BE2C (cell line): ENCODE results near the gene LEAP2.

Experiments used
- DNase-seq: peaks from one replicate; pipeline ENCODE4 v3.0.0-alpha.2; 2020
- H3K27me3 ChIP-seq: fragments of 250-450 bp; sonication (Bioruptor Pico); 2 replicates; pipeline ENCODE4 v1.5.1; 2020; ENCODE audit warnings: mild to moderate bottlenecking
- H3K36me3 ChIP-seq: fragments of 250-450 bp; sonication (Bioruptor Pico); 2 replicates; pipeline ENCODE4 v1.5.1; 2020; ENCODE audit warnings: mild to moderate bottlenecking
- H3K4me1 ChIP-seq: fragments of 250-450 bp; sonication (Bioruptor Pico); 2 replicates; pipeline ENCODE4 v1.5.1; 2020
- H3K4me3 ChIP-seq: 2 replicates; pipeline ENCODE4 v1.5.1; 2011; ENCODE audit warnings: low read depth, low read length
- H3K9me3 ChIP-seq: fragments of 250-450 bp; sonication (Bioruptor Pico); 2 replicates; pipeline ENCODE4 v1.5.1; 2020
- CTCF ChIP-seq: IDR thresholded peaks from 2 replicates; pipeline ENCODE4 v1.5.1; 2012; ENCODE audit warnings: mild to moderate bottlenecking, low read depth, low read length

LEAP2 gene

DNA sequence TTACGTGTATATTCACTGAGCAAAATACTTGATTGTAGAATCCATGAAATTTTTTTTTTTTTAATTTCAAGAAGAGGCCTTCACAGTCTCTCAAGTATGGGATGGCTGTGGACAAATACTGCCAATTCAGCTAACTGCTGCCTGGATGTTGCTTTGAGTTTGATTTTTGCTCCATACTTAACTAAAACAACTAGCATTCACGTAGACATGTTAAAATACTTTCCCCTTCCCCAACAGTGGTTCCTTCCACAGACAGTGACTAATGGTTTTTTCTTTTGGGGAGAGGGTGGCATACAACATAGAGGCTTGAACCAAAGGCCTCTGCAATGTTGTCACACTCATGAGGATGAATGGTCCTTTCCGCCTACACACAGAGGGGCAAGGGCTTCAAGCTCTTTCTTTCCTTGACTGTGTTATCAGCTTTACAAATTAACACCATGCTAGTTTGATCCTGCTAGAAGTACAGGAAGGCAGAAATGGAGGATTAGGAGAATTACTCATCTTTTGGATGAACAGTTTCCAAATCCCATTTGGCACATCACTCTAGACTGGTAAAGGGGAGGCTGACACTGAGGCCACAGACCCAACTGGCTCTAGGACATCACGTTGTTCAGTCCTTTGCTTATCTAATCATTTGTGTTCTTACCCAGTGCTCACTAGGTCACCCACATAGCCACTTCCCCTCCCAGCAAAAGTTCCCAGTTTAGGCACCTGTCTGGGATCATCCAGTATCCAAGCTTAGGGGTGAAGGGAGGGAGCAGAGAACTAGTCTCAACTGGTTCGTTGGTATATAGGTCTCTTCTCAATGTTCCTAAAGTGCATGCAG, 1.8 kb upstream of the LEAP2 start:
- no peak overlapping the region for H3K4me3 ChIP-seq
- no peak for TF ChIP-seq CTCF
- H3K36me3 ChIP-seq = peaks cover 56% of the 10 kb centered on the region
- no peaks in the 10 kb centered on the region for H3K9me3 ChIP-seq
- no peaks in the 10 kb centered on the region for H3K27me3 ChIP-seq
- DNase-seq = no peak
- H3K4me1 ChIP-seq = peaks cover 3% of the 10 kb centered on the region; the same call in 1 of the 2 replicates

- Histone ChIP-seq H3K4me1 (peaks cover under 1% of the 10 kb centered on the region; the same call in 1 of the 2 replicates), H3K4me3 (no peak overlapping the region), H3K9me3 (no peaks in the 10 kb centered on the region), H3K36me3 (peaks cover 47% of the 10 kb centered on the region), H3K27me3 (no peaks in the 10 kb centered on the region)
- DNase-seq = no peak
- TF ChIP-seq CTCF = no peak
Measured at GRCh38 chr5:132872788-132873118, 715 bp upstream of the LEAP2 start.

DNA sequence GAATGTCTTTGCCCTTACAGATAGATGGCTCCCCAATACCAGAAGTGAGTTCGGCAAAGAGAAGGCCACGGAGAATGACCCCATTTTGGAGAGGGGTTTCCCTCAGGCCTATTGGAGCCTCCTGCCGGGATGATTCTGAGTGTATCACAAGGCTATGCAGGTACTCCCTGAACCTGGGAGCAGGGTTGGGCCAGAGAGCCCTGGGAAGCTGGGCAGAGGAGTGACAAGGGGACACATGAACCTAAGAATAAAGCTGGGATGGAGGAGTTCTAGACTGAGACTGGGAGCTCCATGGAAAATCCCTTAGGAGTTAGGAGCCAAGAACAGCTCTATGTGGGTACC, 433 bp downstream of the LEAP2 start:
- Histone ChIP-seq H3K27me3 (no peaks in the 10 kb centered on the region), H3K9me3 (no peaks in the 10 kb centered on the region), H3K36me3 (peaks cover 38% of the 10 kb centered on the region), H3K4me3 (no peak overlapping the region), H3K4me1 (peaks cover 10% of the 10 kb centered on the region)
- no peak for DNase-seq
- TF ChIP-seq CTCF = no peak

GRCh38 chr5:132876020-132876759, 2.7 kb downstream of the LEAP2 start:
- peaks cover 36% of the 10 kb centered on the region for H3K36me3 ChIP-seq
- H3K9me3 ChIP-seq = no peaks in the 10 kb centered on the region
- no peak overlapping the region for H3K4me3 ChIP-seq
- TF ChIP-seq CTCF = no peak
- peaks cover 10% of the 10 kb centered on the region for H3K4me1 ChIP-seq
- no peak for DNase-seq
- no peaks in the 10 kb centered on the region for H3K27me3 ChIP-seq

DNA sequence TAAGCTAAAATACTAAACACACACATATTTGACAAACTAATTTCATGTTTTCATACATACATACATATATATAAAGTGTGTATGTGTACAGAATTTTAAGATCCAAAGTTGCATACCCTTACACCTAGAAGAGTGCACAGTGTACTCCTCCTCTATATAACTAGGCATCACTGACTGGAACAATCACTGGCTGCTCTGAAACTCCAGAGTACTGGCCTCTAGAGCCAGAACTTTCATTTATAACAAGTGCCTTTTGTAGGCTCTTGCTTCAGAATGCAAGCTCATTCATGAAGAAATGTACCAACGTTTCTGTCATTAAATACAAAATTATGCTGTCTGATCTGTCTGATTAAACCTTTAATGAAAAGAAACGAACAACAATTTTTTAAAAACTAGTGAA, 4.0 kb downstream of the LEAP2 start:
- no peak for TF ChIP-seq CTCF
- no peak for DNase-seq
- peaks cover 37% of the 10 kb centered on the region for H3K36me3 ChIP-seq
- H3K9me3 ChIP-seq = no peaks in the 10 kb centered on the region
- no peak overlapping the region for H3K4me3 ChIP-seq
- no peaks in the 10 kb centered on the region for H3K27me3 ChIP-seq
- peaks cover 10% of the 10 kb centered on the region for H3K4me1 ChIP-seq

DNA sequence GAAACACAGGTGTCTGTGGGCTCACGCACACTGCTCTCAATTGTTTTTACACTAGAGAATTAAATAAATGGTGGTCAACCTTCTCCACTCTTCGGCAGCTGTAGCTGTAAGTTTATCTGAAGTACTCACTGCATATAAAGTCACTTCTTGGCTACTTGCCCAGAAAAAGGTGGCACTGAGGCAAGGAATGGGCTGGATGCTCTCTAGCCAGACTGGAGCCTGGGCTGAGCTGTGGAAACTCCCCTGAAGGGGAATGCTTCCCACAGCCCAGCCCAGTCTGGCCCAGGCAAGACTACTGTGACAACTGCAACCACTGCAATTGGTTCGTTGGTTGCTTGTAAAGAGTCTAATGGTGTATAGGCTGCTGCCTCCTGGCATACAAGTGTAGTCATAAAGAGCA, 4.5 kb downstream of the LEAP2 start:
- Histone ChIP-seq H3K36me3 (peaks cover 40% of the 10 kb centered on the region), H3K4me3 (no peak overlapping the region), H3K27me3 (no peaks in the 10 kb centered on the region), H3K4me1 (peaks cover 10% of the 10 kb centered on the region), H3K9me3 (no peaks in the 10 kb centered on the region)
- no peak for TF ChIP-seq CTCF
- peak; percentile 57 for DNase-seq
